Measurements from ENCODE around the gene DOK6. TPM values are rescaled to one million over a fixed set of nuclear protein-coding genes. Genes with fewer than 3 reads are reported as not detected.

Gene DOK6
- total RNA-seq, 1 donor from 2014 or later = not detected

DNA sequence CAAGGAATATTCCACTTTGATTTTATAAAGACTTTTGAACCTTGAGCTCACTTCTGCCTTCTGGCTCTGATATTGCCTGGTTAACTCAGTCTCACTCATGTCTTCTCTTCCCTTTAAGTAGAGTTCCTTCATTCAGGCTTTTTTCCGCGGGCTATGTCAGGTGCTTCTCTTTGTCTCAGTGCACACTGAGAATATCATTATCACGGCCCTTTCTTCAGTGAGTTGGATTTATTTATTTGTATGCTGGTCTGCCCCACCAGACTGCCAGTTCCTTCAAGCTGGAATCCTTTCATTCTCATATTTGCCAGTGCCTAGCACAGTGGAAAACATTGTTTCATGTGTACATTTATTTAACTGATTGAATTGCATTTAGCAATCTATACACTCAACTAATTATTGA, 136.5 kb downstream of the DOK6 start:
- H3K27me3 Mint-ChIP-seq = no peaks in the 10 kb centered on the region
- H3K4me1 Mint-ChIP-seq = no peaks in the 10 kb centered on the region
- intact Hi-C loops (cut with micrococcal nuclease) = no loop called here
- H3K4me3 Mint-ChIP-seq = no peak overlapping the region
- no peaks in the 10 kb centered on the region for H3K36me3 Mint-ChIP-seq (ENCODE audit: low read depth)
- no peaks in the 10 kb centered on the region for H3K9me3 Mint-ChIP-seq
- DNase-seq = no peak
- no peak overlapping the region for H3K27ac Mint-ChIP-seq

DNA sequence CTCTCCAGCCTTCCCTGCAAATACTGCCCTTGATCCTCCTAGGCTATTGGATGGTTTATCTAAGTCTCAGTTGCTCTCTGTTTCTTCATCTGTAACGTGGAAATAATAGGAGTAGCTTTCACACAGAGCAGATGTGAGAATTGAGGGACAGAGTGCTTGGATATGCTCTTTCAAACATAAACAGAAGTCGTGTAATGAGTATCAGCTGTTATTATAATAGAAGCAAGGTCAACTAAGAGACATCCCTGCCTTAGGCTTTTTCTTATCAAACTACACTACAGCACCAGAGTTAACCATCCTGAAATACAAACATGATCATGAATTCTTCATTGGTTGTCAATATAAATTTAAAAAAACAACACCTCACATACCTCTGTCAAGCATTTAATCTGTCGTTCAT, 138.2 kb downstream of the DOK6 start:
- Mint-ChIP-seq H3K4me1 (no peaks in the 10 kb centered on the region), H3K27me3 (no peaks in the 10 kb centered on the region), H3K36me3 (ENCODE audit: low read depth) (no peaks in the 10 kb centered on the region), H3K27ac (no peak overlapping the region), H3K9me3 (no peaks in the 10 kb centered on the region), H3K4me3 (no peak overlapping the region)
- intact Hi-C loops (cut with micrococcal nuclease) = loop anchor here (1.0 kb wide), 1 partner anchor 46 kb away; no protein-coding TSS in a partner anchor
- DNase-seq = no peak

DNA sequence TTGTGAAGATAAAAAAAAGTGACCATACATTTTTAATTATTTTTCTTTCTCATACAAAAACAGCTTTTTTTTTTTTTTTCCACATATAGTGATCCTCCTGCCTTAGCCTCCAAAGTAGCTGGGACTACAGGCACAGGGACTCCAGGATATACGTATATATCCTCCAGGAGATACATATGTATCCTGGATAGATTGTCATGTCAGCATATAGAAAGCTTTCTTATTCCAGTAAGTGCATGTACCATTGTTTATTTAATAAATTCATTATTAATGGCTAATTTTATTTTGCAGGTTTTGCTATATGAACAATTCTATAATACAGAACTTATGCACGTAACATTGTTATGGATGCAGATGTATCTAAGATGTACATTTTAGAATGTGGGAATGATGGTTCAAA, 138.7 kb downstream of the DOK6 start:
- Mint-ChIP-seq H3K36me3 (ENCODE audit: low read depth) (no peaks in the 10 kb centered on the region), H3K9me3 (no peaks in the 10 kb centered on the region), H3K4me1 (no peaks in the 10 kb centered on the region), H3K4me3 (no peak overlapping the region), H3K27me3 (no peaks in the 10 kb centered on the region), H3K27ac (no peak overlapping the region)
- intact Hi-C loops (cut with micrococcal nuclease) = no loop called here
- DNase-seq = no peak

DNA sequence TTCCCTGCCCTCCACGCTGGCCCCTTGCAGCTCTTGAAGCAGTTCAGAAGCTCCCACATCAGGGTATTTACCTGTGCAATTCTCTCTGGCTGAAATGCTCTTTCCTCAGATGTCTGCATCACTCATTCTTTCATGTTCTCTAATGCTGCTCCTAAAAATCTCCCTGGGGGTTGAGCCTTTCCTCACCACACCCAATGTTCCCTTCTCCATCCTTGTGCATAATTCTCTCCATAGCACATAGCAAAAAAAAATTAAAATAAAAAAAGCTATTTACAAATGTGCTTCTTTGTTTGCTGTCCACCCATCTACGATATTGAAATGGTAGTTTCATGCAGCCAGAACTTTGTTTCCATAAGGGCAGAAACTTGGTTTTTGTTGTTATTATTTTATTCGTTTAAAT, 155.5 kb downstream of the DOK6 start:
- no peak for DNase-seq
- H3K27ac Mint-ChIP-seq = no peak overlapping the region
- no peaks in the 10 kb centered on the region for H3K36me3 Mint-ChIP-seq (ENCODE audit: low read depth)
- H3K4me3 Mint-ChIP-seq = no peak overlapping the region
- H3K9me3 Mint-ChIP-seq = no peaks in the 10 kb centered on the region
- intact Hi-C loops (cut with micrococcal nuclease) = no loop called here
- H3K27me3 Mint-ChIP-seq = peaks cover 2% of the 10 kb centered on the region
- H3K4me1 Mint-ChIP-seq = no peaks in the 10 kb centered on the region

- Mint-ChIP-seq H3K9me3 (no peaks in the 10 kb centered on the region), H3K27ac (no peak overlapping the region), H3K4me1 (no peaks in the 10 kb centered on the region), H3K36me3 (ENCODE audit: low read depth) (no peaks in the 10 kb centered on the region), H3K4me3 (no peak overlapping the region), H3K27me3 (peaks cover 2% of the 10 kb centered on the region)
- intact Hi-C loops (cut with micrococcal nuclease) = no loop called here
- no peak for DNase-seq
Measured at GRCh38 chr18:69557282-69557681, 156.6 kb downstream of the DOK6 start.

DNA sequence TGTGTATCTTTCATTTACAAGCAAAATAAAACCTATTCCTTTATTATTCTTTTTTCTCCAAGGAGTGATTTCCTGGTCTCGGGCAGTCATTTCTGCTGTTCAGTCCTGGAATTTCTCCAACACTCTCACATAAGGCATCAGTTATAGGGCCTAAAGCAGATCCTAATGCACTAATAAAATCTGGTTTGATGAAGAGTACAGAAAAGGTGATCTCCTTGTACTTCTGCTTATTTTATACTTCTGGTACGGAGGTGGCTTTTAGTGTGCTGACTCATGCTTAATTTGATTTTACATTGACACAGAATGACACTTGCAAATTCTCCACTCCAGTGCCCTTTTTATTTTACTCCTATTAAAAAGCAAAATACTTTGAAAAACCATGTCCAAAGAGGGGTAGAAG, 157.4 kb downstream of the DOK6 start:
- Mint-ChIP-seq H3K9me3 (no peaks in the 10 kb centered on the region), H3K27me3 (peaks cover 2% of the 10 kb centered on the region), H3K4me3 (no peak overlapping the region), H3K36me3 (ENCODE audit: low read depth) (no peaks in the 10 kb centered on the region), H3K4me1 (no peaks in the 10 kb centered on the region), H3K27ac (no peak overlapping the region)
- DNase-seq = no peak
- intact Hi-C loops (cut with micrococcal nuclease) = no loop called here

DNA sequence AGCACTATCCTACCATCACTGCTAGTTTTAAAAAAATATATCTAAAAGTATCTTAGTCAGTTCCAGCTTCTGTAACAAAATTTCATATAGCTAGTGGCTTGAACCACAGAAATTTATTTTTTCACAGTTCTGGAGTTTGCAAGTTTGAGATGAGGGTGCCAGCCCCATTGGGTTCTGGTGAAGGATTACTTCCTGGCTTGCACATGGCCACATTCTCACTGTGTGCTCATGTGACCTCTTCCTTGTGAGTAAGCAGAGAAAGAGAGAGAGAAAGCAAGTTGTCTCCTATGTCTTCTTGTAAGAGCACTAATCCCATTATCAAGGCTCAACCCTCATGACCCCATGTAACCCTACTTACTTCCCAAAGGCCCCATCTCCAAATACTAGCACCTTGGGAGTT, 158.9 kb downstream of the DOK6 start:
- Mint-ChIP-seq H3K27ac (no peak overlapping the region), H3K36me3 (ENCODE audit: low read depth) (no peaks in the 10 kb centered on the region), H3K27me3 (peaks cover 2% of the 10 kb centered on the region), H3K4me1 (no peaks in the 10 kb centered on the region), H3K9me3 (no peaks in the 10 kb centered on the region), H3K4me3 (no peak overlapping the region)
- intact Hi-C loops (cut with micrococcal nuclease) = no loop called here
- no peak for DNase-seq

DNA sequence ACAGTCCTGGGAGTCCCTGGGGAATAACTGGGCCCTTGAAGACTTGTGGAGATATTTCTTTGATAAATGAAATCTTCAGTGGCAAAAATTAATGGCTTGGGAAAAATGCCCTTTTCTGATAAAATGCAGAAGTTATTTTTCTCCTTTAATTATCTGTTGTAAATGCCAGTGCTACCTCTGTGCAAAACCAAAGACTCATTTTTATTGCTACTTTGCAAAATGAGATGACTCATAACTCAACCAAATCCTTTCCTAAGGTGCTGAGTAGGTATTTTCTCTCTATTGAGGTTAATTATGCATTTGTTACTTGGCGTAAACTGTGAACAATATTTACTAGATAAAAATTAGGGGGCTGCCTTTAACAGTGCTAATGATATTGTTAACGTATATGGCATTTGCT, 163.9 kb downstream of the DOK6 start:
- H3K27ac Mint-ChIP-seq = no peak overlapping the region
- DNase-seq = no peak
- intact Hi-C loops (cut with micrococcal nuclease) = no loop called here
- no peak overlapping the region for H3K4me3 Mint-ChIP-seq
- no peaks in the 10 kb centered on the region for H3K9me3 Mint-ChIP-seq
- H3K36me3 Mint-ChIP-seq (ENCODE audit: low read depth) = no peaks in the 10 kb centered on the region
- H3K27me3 Mint-ChIP-seq = no peaks in the 10 kb centered on the region
- no peaks in the 10 kb centered on the region for H3K4me1 Mint-ChIP-seq

DNA sequence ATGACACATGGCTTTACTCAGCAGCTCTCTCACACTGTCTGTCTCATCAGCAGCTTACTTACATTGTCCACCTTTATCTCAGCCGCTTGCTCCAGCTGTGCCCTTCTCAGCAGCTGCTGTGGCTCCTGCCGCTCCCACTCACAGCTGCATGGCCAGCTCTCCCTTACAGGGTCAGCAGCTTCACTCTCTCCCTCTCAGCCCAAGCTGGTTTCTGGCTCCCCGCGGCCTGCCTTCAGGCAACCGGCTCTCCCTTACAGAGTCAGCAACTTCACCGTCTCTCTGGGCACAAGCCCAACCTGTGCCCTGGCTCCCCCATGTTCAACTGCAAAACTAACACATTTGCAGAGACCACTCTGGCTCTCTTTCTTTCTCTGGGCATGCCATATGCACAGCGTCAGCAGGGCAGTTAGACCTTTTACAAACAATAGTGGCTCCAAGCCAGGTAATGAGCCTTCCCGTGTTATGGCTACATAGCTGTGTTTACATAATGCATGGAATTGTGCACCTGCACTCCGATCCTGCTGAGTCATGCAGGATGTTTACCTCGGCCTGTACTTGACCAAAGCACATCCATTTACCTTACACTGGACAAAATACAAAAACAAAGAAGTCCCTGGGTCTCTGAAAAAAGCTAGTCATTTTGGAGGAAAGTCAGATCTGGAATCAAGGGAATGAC, 167.3 kb downstream of the DOK6 start:
- no peaks in the 10 kb centered on the region for H3K4me1 Mint-ChIP-seq
- H3K36me3 Mint-ChIP-seq (ENCODE audit: low read depth) = no peaks in the 10 kb centered on the region
- peaks cover 4% of the 10 kb centered on the region for H3K27me3 Mint-ChIP-seq
- no peaks in the 10 kb centered on the region for H3K9me3 Mint-ChIP-seq
- no peak for DNase-seq
- H3K4me3 Mint-ChIP-seq = no peak overlapping the region
- intact Hi-C loops (cut with micrococcal nuclease) = no loop called here
- H3K27ac Mint-ChIP-seq = no peak overlapping the region

GRCh38 chr18:69569133-69569532, 168.4 kb downstream of the DOK6 start:
- H3K4me3 Mint-ChIP-seq = no peak overlapping the region
- H3K27me3 Mint-ChIP-seq = peaks cover 6% of the 10 kb centered on the region
- H3K27ac Mint-ChIP-seq = no peak overlapping the region
- H3K4me1 Mint-ChIP-seq = no peaks in the 10 kb centered on the region
- no peak for DNase-seq
- H3K9me3 Mint-ChIP-seq = no peaks in the 10 kb centered on the region
- intact Hi-C loops (cut with micrococcal nuclease) = no loop called here
- H3K36me3 Mint-ChIP-seq (ENCODE audit: low read depth) = no peaks in the 10 kb centered on the region

- H3K4me3 Mint-ChIP-seq = no peak overlapping the region
- DNase-seq = no peak
- intact Hi-C loops (cut with micrococcal nuclease) = no loop called here
- H3K9me3 Mint-ChIP-seq = no peaks in the 10 kb centered on the region
- H3K27ac Mint-ChIP-seq = no peak overlapping the region
- H3K27me3 Mint-ChIP-seq = peaks cover 6% of the 10 kb centered on the region
- no peaks in the 10 kb centered on the region for H3K36me3 Mint-ChIP-seq (ENCODE audit: low read depth)
- no peaks in the 10 kb centered on the region for H3K4me1 Mint-ChIP-seq
Measured at GRCh38 chr18:69574401-69574800, 173.7 kb downstream of the DOK6 start.

DNA sequence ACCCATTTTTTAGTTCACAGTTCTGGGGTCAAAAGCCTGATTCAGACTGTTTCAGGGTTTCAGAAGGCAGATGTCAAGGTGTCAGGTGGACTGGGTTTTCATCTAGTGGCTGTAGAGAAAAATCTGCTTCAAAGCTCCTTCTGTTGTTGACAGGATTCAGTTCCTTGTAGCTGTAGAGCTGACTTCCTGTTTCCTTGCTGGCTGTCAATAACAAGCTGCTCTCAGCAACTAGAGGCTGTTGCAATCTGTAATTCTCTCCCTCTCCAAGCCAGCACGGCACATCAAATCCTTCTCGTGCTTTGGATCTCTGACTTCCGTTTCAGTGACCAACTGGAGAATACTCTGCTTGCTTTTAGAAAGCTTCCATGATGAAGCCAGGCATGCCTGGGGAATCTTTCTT, 179.4 kb downstream of the DOK6 start:
- DNase-seq = peak; percentile 61
- peaks cover 6% of the 10 kb centered on the region for H3K4me1 Mint-ChIP-seq
- H3K36me3 Mint-ChIP-seq (ENCODE audit: low read depth) = no peaks in the 10 kb centered on the region
- H3K27ac Mint-ChIP-seq = no peak overlapping the region
- intact Hi-C loops (cut with micrococcal nuclease) = loop anchor here (10.0 kb wide), 1 partner anchor 415 kb away; no protein-coding TSS in a partner anchor
- peaks cover 6% of the 10 kb centered on the region for H3K9me3 Mint-ChIP-seq
- peak overlapping the region; percentile 11 for H3K4me3 Mint-ChIP-seq
- no peaks in the 10 kb centered on the region for H3K27me3 Mint-ChIP-seq

DNA sequence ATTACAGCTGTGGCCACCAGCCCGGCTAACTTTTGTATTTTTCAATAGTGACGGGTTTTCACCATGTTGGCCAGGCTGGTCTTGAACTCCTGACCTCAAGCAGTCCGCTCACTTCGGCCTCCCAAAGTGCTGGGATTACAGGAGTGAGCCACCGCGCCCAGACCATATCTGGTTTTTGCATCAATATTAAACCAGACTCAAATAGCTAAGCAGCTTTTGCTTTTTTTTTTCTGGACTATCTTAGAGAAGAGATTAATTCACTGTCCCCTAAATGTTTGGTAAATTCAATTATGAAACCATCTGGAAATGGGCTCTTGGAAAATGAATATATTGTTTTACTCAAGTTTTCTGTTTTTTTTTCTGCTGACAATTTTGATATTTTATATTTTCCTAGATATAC, 183.7 kb downstream of the DOK6 start:
- no peak overlapping the region for H3K27ac Mint-ChIP-seq
- H3K4me1 Mint-ChIP-seq = peaks cover 6% of the 10 kb centered on the region
- no peaks in the 10 kb centered on the region for H3K36me3 Mint-ChIP-seq (ENCODE audit: low read depth)
- peaks cover 3% of the 10 kb centered on the region for H3K27me3 Mint-ChIP-seq
- DNase-seq = no peak
- intact Hi-C loops (cut with micrococcal nuclease) = loop anchor here (10.0 kb wide), 1 partner anchor 410 kb away; no protein-coding TSS in a partner anchor
- no peak overlapping the region for H3K4me3 Mint-ChIP-seq
- H3K9me3 Mint-ChIP-seq = peaks cover 6% of the 10 kb centered on the region

DNA sequence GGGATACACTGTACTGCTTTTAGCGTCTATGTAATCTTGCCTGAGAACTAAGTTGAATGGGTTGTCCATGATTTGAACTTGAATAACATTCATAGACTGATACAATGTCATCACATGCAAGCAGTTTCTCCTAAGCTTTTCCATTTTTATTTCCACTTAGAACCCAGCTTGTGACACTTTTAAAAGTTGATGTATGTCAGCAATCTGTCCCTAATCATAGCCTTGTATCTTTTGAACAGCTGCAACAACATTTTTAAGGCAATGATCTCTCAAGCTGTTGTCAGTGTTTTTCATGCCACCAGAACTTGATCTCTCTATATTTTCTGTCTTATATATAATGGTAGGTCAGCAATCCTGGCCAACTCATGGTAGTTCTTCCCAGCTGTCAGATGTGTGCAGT, 185.0 kb downstream of the DOK6 start:
- H3K4me3 Mint-ChIP-seq = no peak overlapping the region
- no peaks in the 10 kb centered on the region for H3K36me3 Mint-ChIP-seq (ENCODE audit: low read depth)
- no peak for DNase-seq
- intact Hi-C loops (cut with micrococcal nuclease) = loop anchor here (10.0 kb wide), 1 partner anchor 409 kb away; no protein-coding TSS in a partner anchor
- no peak overlapping the region for H3K27ac Mint-ChIP-seq
- peaks cover 5% of the 10 kb centered on the region for H3K27me3 Mint-ChIP-seq
- H3K9me3 Mint-ChIP-seq = peaks cover 6% of the 10 kb centered on the region
- H3K4me1 Mint-ChIP-seq = no peaks in the 10 kb centered on the region

DNA sequence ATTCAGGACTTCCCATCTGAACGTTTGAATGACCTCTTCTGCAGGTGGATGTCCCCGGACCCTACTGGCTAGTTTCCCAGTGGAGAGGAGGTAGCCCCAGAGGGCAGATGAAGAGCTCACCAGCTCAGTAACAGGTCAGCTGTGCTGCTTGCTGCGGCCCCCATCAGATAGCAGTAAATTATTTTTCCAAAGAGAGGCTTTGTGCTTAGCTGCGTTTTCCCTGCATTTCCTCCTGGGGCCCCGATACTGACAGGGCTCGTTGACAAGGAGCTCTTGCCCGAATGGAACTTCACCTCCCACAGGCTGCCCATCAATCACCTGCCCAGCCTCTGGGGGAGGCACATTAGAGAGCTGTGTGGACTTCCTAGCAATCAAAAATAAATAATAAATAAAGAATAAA, 185.8 kb downstream of the DOK6 start:
- Mint-ChIP-seq H3K27me3 (peaks cover 6% of the 10 kb centered on the region), H3K4me3 (no peak overlapping the region), H3K9me3 (no peaks in the 10 kb centered on the region), H3K4me1 (no peaks in the 10 kb centered on the region), H3K27ac (no peak overlapping the region), H3K36me3 (ENCODE audit: low read depth) (no peaks in the 10 kb centered on the region)
- DNase-seq = no peak
- intact Hi-C loops (cut with micrococcal nuclease) = loop anchor here (10.0 kb wide), 1 partner anchor 408 kb away; no protein-coding TSS in a partner anchor

Data from activated CD4-positive, alpha-beta T cell treated with anti-CD3 and anti-CD28 coated beads, Interleukin-2, amount 10 ng/mL, durations not matched to agents 24 days and 14 days (primary cell).